GM19467 (cell line): ENCODE results near the gene TGM1.
"Not testable (repeated sequence)": the region's sequence is repeated elsewhere in the genome, so short reads cannot be mapped to it uniquely, and the experiment has no call there.

ENCODE experiments used
- ATAC-seq: cut with Tn5 transposase; IDR thresholded peaks from one replicate; pipeline ENCODE4 v1.9.1; 2021; ENCODE audit warnings: mild to moderate bottlenecking, moderate library complexity; ENCODE audit not compliant: unreplicated experiment

Gene TGM1

GRCh38 chr14:24255438-24255837 lies 7.5 kb downstream of the TGM1 start:
- no peak for ATAC-seq

- ATAC-seq, result no peak
These were observed 8.2 kb downstream of the TGM1 start for GRCh38 chr14:24254630-24255392.

GRCh38 chr14:24253936-24254335 lies 9.0 kb downstream of the TGM1 start:
- ATAC-seq, result no peak

- no peak for ATAC-seq
These were observed 10.5 kb downstream of the TGM1 start for GRCh38 chr14:24252289-24253124.

- ATAC-seq, result no peak
These were observed 11.1 kb downstream of the TGM1 start for GRCh38 chr14:24251880-24252288.

GRCh38 chr14:24250354-24250753 lies 12.6 kb downstream of the TGM1 start:
- no peak for ATAC-seq

GRCh38 chr14:24249230-24250021 lies 13.6 kb downstream of the TGM1 start:
- ATAC-seq, result no peak

- ATAC-seq, result no peak
These were observed 15.6 kb downstream of the TGM1 start for GRCh38 chr14:24247422-24247821.

- no peak for ATAC-seq
These were observed 16.2 kb downstream of the TGM1 start for GRCh38 chr14:24246765-24247212.

GRCh38 chr14:24245350-24245749 lies 17.6 kb downstream of the TGM1 start:
- ATAC-seq, result not testable (repeated sequence)

GRCh38 chr14:24243336-24243836 lies 19.6 kb downstream of the TGM1 start:
- ATAC-seq, result no peak

- ATAC-seq, result peak; percentile 71
These were observed 21.0 kb downstream of the TGM1 start for GRCh38 chr14:24241829-24242443.

GRCh38 chr14:24240110-24240918 lies 22.7 kb downstream of the TGM1 start:
- ATAC-seq, result no peak

GRCh38 chr14:24238527-24239037 lies 24.4 kb downstream of the TGM1 start:
- ATAC-seq, result no peak

GRCh38 chr14:24238123-24238522 lies 24.9 kb downstream of the TGM1 start:
- ATAC-seq, result no peak

- ATAC-seq, result no peak
These were observed 25.5 kb downstream of the TGM1 start for GRCh38 chr14:24237463-24237955.

- no peak for ATAC-seq
These were observed 26.1 kb downstream of the TGM1 start for GRCh38 chr14:24236689-24237462.

- ATAC-seq, result no peak
These were observed 26.9 kb downstream of the TGM1 start for GRCh38 chr14:24235804-24236688.
